GM21723 (cell line): ENCODE results near the gene HOXB4.

ENCODE experiments used
- ATAC-seq: cut with Tn5 transposase; IDR thresholded peaks from one replicate; pipeline ENCODE4 v1.9.1; 2021; ENCODE audit warnings: mild to moderate bottlenecking, moderate library complexity; ENCODE audit not compliant: unreplicated experiment

Gene HOXB4

GRCh38 chr17:48561884-48562810 is 16.0 kb downstream of the HOXB4 start:
- no peak for ATAC-seq

- ATAC-seq, result no peak
Measured at GRCh38 chr17:48559840-48560817, 18.0 kb downstream of the HOXB4 start.

- no peak for ATAC-seq
Measured at GRCh38 chr17:48559122-48559839, 18.9 kb downstream of the HOXB4 start.

GRCh38 chr17:48558831-48559121 is 19.4 kb downstream of the HOXB4 start:
- no peak for ATAC-seq

GRCh38 chr17:48558057-48558830 is 19.9 kb downstream of the HOXB4 start:
- ATAC-seq, result no peak

- ATAC-seq, result no peak
Measured at GRCh38 chr17:48556576-48557401, 21.4 kb downstream of the HOXB4 start.

- ATAC-seq, result no peak
Measured at GRCh38 chr17:48556229-48556575, 21.9 kb downstream of the HOXB4 start.

- no peak for ATAC-seq
Measured at GRCh38 chr17:48555258-48556228, 22.6 kb downstream of the HOXB4 start.

- no peak for ATAC-seq
Measured at GRCh38 chr17:48554412-48555257, 23.5 kb downstream of the HOXB4 start.

- no peak for ATAC-seq
Measured at GRCh38 chr17:48553826-48554225, 24.3 kb downstream of the HOXB4 start.

- ATAC-seq, result no peak
Measured at GRCh38 chr17:48553190-48553547, 25.0 kb downstream of the HOXB4 start.

GRCh38 chr17:48552466-48553189 is 25.5 kb downstream of the HOXB4 start:
- no peak for ATAC-seq

GRCh38 chr17:48551596-48552465 is 26.3 kb downstream of the HOXB4 start:
- ATAC-seq, result no peak

- ATAC-seq, result no peak
Measured at GRCh38 chr17:48551214-48551555, 27.0 kb downstream of the HOXB4 start.

- ATAC-seq, result no peak
Measured at GRCh38 chr17:48550502-48551213, 27.5 kb downstream of the HOXB4 start.
